Transverse colon (tissue), 4 donors: ENCODE results near the gene RNPS1. TPM values are rescaled to one million over a fixed set of nuclear protein-coding genes. Genes with fewer than 3 reads are reported as not detected.

Experiments
- DNase-seq: peaks from one replicate; pipeline ENCODE4 v3.0.0-alpha.2; 2019
- H3K27ac ChIP-seq, 4 donors: fragments of 200-600 bp; sonication (generic); 2 replicates each; pipeline ENCODE4 v1.5.1; 2016 to 2018; ENCODE audit warnings: inconsistent platforms in 4 of 4
- H3K27me3 ChIP-seq: fragments of 200-600 bp; sonication (generic); 2 replicates; pipeline ENCODE4 v1.5.1; 2017; ENCODE audit warnings: inconsistent platforms
- H3K36me3 ChIP-seq, 4 donors: fragments of 200-600 bp; sonication (generic); 2 replicates each; pipeline ENCODE4 v1.5.1; 2017 to 2019; ENCODE audit warnings: inconsistent platforms in 4 of 4
- H3K4me1 ChIP-seq, 4 donors: fragments of 200-600 bp; sonication (generic); 2 replicates each; pipeline ENCODE4 v1.5.1; 2017 to 2020; ENCODE audit warnings: inconsistent platforms in 4 of 4
- H3K4me3 ChIP-seq, 4 donors: fragments of 200-600 bp; sonication (generic); 1 replicate in 1 of 4; 2 replicates in 3 of 4; pipeline versions ENCODE4 v1.5.1 to v1.6.1; 2017 to 2019; ENCODE audit warnings: inconsistent platforms in 4 of 4
- H3K9me3 ChIP-seq, 2 donors: fragments of 200-600 bp; sonication (generic); 2 replicates each; pipeline ENCODE4 v1.5.1; 2017 to 2019; ENCODE audit warnings: inconsistent platforms in 2 of 2
- CTCF ChIP-seq, 5 experiments: fragments of 200-600 bp in 3 of 5; fragments of 450-650 bp in 2 of 5; sonication (generic) in 3 of 5; IDR thresholded peaks; 1 replicate in 2 of 5; 2 replicates in 3 of 5; pipeline ENCODE4 v1.5.1; 2016 to 2017; ENCODE audit warnings: antibody characterized with exemption in 5 of 5, inconsistent platforms in 3 of 5, mild to moderate bottlenecking in 2 of 5, moderate library complexity in 1 of 5
- EP300 ChIP-seq: sonication (generic); formaldehyde crosslinking; IDR thresholded peaks from one replicate; pipeline ENCODE4 v1.6.1; 2017; ENCODE audit warnings: antibody characterized with exemption, low read depth
- POLR2A ChIP-seq: fragments of 450-650 bp; IDR thresholded peaks from one replicate; pipeline ENCODE4 v1.6.1; 2016; ENCODE audit warnings: antibody characterized with exemption, mild to moderate bottlenecking, moderate library complexity
- POLR2AphosphoS5 ChIP-seq, 3 donors: sonication (generic); formaldehyde crosslinking; IDR thresholded peaks; one replicate each; pipeline ENCODE4 v1.6.1; 2016; ENCODE audit warnings: antibody characterized with exemption in 3 of 3
- WGBS, 2 donors: methylation state at CpG; one replicate each; pipeline ENCODE4 v1.1.5; 2018; ENCODE audit warnings: low coverage in 1 of 2; 5-methylcytosine and 5-hydroxymethylcytosine counted together
- in situ Hi-C, 4 donors: fragments of 200-750 bp; cut with MboI; loops; one replicate each; pipeline versions ENCODE4 v1.15.0 to v1.15.1; 2017; ENCODE audit warnings: low sequenced_read_pairs in 3 of 4, low pct_ligation_motif_present in 1 of 4, low pct_unique_long_range_greater_than_20kb in 1 of 4
- intact Hi-C: fragments of 100-400 bp; cut with DNase I; formaldehyde crosslinking; loops from one replicate; pipeline ENCODE4 v1.15.1; 2023; ENCODE audit warnings: low total_unique reads
- total RNA-seq, 4 donors: library from RNA; depleted of rRNA; stranded (reverse); fragments of >200 nt; gene quantifications; one replicate each; pipeline ENCODE4 v1.1.0, GENCODE V29; 2016

Gene RNPS1
- total RNA-seq, 4 donors from 2014 or later = 110 to 153 (median 126) TPM

GRCh38 chr16:2238150-2238837 is 29.6 kb downstream of the RNPS1 start:
- DNase-seq = no peak
- Histone ChIP-seq H3K36me3 (peaks cover 0 to 29% (median 8%) of the 10 kb centered on the region in 4 donors), H3K27me3 (peaks cover 36% of the 10 kb centered on the region), H3K4me3 (no peak overlapping the region), H3K4me1 (peaks cover 13 to 38% (median 23%) of the 10 kb centered on the region in 4 donors), H3K27ac (no peak overlapping the region), H3K9me3 (no peaks in the 10 kb centered on the region)
- intact Hi-C loops (loop anchor here (10.0 kb wide), 1 partner anchor 233 kb away; the partner anchor contains the start of gene ZNF598), in situ Hi-C loops (no loop called here)
- TF ChIP-seq POLR2A (no peak), POLR2AphosphoS5 (IDR thresholded peaks at IDR 0.05) (peak in 1 of 3 donors; percentile 28), EP300 (no peak), CTCF (IDR thresholded peaks at IDR 0.05) (no peak)
- WGBS, 2 donors = 56% methylated on average over 16 of the region's 18 CpGs; no CpG with 5 or more reads in 1 of the 2 donors

GRCh38 chr16:2237493-2238149 is 30.3 kb downstream of the RNPS1 start:
- TF ChIP-seq POLR2A (no peak), POLR2AphosphoS5 (IDR thresholded peaks at IDR 0.05) (peak in 1 of 3 donors; percentile 40), EP300 (no peak)
- Histone ChIP-seq H3K4me1 (peaks cover 13 to 38% (median 23%) of the 10 kb centered on the region in 4 donors), H3K9me3 (no peaks in the 10 kb centered on the region), H3K36me3 (peaks cover 0 to 30% (median 8%) of the 10 kb centered on the region in 4 donors), H3K4me3 (no peak overlapping the region), H3K27me3 (peaks cover 36% of the 10 kb centered on the region), H3K27ac (no peak overlapping the region)
- intact Hi-C loops = loop anchor here (10.0 kb wide), 1 partner anchor 233 kb away; the partner anchor contains the start of gene ZNF598
- no CpG with 5 or more reads among the region's 65 CpGs for WGBS, 2 donors
- in situ Hi-C loops = no loop called here
- DNase-seq = no peak

GRCh38 chr16:2237102-2237482 is 30.8 kb downstream of the RNPS1 start:
- DNase-seq = no peak
- Histone ChIP-seq H3K27ac (no peak overlapping the region), H3K27me3 (peaks cover 36% of the 10 kb centered on the region), H3K36me3 (peaks cover 0 to 33% (median 9%) of the 10 kb centered on the region in 4 donors), H3K9me3 (no peaks in the 10 kb centered on the region), H3K4me3 (peak overlapping the region in 2 of 4 donors; percentile 4 to 12), H3K4me1 (peaks cover 13 to 38% (median 23%) of the 10 kb centered on the region in 4 donors)
- intact Hi-C loops = loop anchor here (10.0 kb wide), 1 partner anchor 232 kb away; the partner anchor contains the start of gene ZNF598
- TF ChIP-seq CTCF (IDR thresholded peaks at IDR 0.05) (no peak), EP300 (no peak), POLR2AphosphoS5 (IDR thresholded peaks at IDR 0.05) (no peak), POLR2A (no peak)
- in situ Hi-C loops = no loop called here
- WGBS, 2 donors = 60% methylated on average over 1 of the region's 40 CpGs; no CpG with 5 or more reads in 1 of the 2 donors

- H3K9me3 ChIP-seq = no peaks in the 10 kb centered on the region
- no peak for DNase-seq
- in situ Hi-C loops = no loop called here
- no peak for TF ChIP-seq POLR2AphosphoS5 (IDR thresholded peaks at IDR 0.05)
- TF ChIP-seq CTCF (IDR thresholded peaks at IDR 0.05) = no peak
- TF ChIP-seq POLR2A = no peak
- TF ChIP-seq EP300 = no peak
- H3K27ac ChIP-seq = no peak within 1 kb of the TSS
- peaks cover 36% of the 10 kb centered on the region for H3K27me3 ChIP-seq
- H3K4me1 ChIP-seq = peaks cover 13 to 38% (median 23%) of the 10 kb centered on the region in 4 donors
- intact Hi-C loops = loop anchor here (10.0 kb wide), 1 partner anchor 232 kb away; the partner anchor contains the start of gene ZNF598
- WGBS, 2 donors = 27% methylated on average over 39 of the region's 64 CpGs; no CpG with 5 or more reads in 1 of the 2 donors
- peak within 1 kb of the TSS in 2 of 4 donors; percentile 4 to 12 for H3K4me3 ChIP-seq
- peaks cover 0 to 38% (median 9%) of the 10 kb centered on the region in 4 donors for H3K36me3 ChIP-seq
Observed at GRCh38 chr16:2236337-2237101, 31.4 kb downstream of the RNPS1 start, which contains the start of gene DNASE1L2. Gene DNASE1L2, plus strand, starts transcription at chr16:2236444. Its CDS starts 373 bp downstream, at chr16:2236817.
